SK-N-MC (cell line): ENCODE measurements around the gene AUNIP.

Source experiments
- EZH2 ChIP-seq: fragments of 200-600 bp; sonication (generic); IDR thresholded peaks from one replicate; pipeline ENCODE4 v1.6.1; 2017; ENCODE audit warnings: antibody characterized with exemption
- FOXP2 ChIP-seq: optimal IDR thresholded peaks from 2 replicates; pipeline ENCODE3; 2011; ENCODE audit warnings: mild to moderate bottlenecking, moderate library complexity; ENCODE audit not compliant: insufficient read depth; ENCODE audit errors: extremely low read length, control extremely low read depth
- POLR2AphosphoS5 ChIP-seq: IDR thresholded peaks from 2 replicates; pipeline ENCODE4 v1.6.1; 2012; ENCODE audit warnings: mild to moderate bottlenecking, low read depth, low read length, borderline replicate concordance

DNA sequence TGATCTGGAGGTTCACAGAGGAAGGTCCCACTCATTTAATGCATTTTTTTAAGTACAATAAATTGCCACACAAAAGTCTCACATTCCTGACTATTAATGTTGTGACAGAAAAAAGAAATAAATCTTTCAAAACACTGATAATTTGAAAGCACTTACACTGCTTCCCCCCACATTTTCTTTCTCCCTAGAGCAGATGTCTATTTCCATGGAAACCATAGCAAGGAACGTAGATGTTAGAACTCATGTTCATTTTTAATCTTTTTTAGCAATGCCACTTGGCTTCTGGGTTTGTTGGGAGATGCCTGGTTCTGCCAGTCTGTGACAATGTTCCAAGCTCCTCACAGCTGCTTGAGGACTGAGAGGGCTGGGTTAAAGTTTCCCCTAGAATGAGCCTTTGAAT is 48.9 kb upstream of the AUNIP start:
- no peak for TF ChIP-seq EZH2
- no peak for TF ChIP-seq POLR2AphosphoS5
- TF ChIP-seq FOXP2 = no peak
